Measurements from ENCODE around the gene ERI3.

Gene ERI3

DNA sequence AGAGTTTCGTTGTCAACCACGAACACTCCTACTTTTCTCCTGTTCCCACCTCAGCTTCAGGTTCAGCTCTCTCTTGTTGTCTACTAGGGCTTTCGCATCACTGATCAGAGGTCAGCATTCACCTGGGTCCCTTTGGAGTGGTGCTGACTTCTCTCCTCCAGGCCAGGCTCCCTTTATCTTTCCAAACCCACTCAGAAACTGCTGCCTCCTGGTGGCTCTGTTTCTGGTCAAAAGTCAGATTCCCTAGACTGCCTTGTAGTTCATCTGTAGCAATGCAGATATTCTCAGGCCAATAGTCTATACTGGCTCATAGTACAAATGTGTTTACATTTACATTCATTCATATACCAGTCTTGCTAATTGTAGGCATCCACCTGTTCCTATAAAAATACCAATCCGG lies 6.4 kb upstream of the ERI3 start:
- no peaks in the 10 kb centered on the region for H3K9me3 ChIP-seq (ENCODE audit: insufficient read depth, low read depth, low read length)
- H3K36me3 ChIP-seq (ENCODE audit: insufficient read depth, low read length) = no peaks in the 10 kb centered on the region
- H3K9ac ChIP-seq (ENCODE audit: low read depth, low read length, poor library complexity, severe bottlenecking) = no peak overlapping the region
- TF ChIP-seq, protein P1, sequence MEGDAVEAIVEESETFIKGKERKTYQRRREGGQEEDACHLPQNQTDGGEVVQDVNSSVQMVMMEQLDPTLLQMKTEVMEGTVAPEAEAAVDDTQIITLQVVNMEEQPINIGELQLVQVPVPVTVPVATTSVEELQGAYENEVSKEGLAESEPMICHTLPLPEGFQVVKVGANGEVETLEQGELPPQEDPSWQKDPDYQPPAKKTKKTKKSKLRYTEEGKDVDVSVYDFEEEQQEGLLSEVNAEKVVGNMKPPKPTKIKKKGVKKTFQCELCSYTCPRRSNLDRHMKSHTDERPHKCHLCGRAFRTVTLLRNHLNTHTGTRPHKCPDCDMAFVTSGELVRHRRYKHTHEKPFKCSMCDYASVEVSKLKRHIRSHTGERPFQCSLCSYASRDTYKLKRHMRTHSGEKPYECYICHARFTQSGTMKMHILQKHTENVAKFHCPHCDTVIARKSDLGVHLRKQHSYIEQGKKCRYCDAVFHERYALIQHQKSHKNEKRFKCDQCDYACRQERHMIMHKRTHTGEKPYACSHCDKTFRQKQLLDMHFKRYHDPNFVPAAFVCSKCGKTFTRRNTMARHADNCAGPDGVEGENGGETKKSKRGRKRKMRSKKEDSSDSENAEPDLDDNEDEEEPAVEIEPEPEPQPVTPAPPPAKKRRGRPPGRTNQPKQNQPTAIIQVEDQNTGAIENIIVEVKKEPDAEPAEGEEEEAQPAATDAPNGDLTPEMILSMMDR (conservative IDR thresholded peaks at IDR 0.05; ENCODE audit: low read length) = peak; percentile 36
- TF ChIP-seq EZH2phosphoT487 (IDR thresholded peaks at IDR 0.05; ENCODE audit: borderline replicate concordance) = no peak
- H3K27me3 ChIP-seq (ENCODE audit: insufficient read depth, low read length, poor library complexity, severe bottlenecking) = no peaks in the 10 kb centered on the region
- H4K20me1 ChIP-seq (ENCODE audit: insufficient read depth, low read length, poor library complexity, severe bottlenecking) = no peaks in the 10 kb centered on the region
- no peaks in the 10 kb centered on the region for H3F3A ChIP-seq (ENCODE audit: low read depth)
- no peaks in the 10 kb centered on the region for H3K79me2 ChIP-seq (ENCODE audit: insufficient read depth, low read length)
- H2AFZ ChIP-seq (ENCODE audit: low read length) = no peak overlapping the region
- H3K4me2 ChIP-seq (ENCODE audit: low read depth, low read length, poor library complexity, severe bottlenecking) = no peak overlapping the region
- no peaks in the 10 kb centered on the region for H3K9me2 ChIP-seq (replicated peaks; ENCODE audit: low read depth, low read length)
- no peak overlapping the region for H3K4me3 ChIP-seq (ENCODE audit: low read length, poor library complexity, severe bottlenecking)
- H3K4me1 ChIP-seq (ENCODE audit: insufficient read depth, low read length, poor library complexity, severe bottlenecking) = no peaks in the 10 kb centered on the region

DNA sequence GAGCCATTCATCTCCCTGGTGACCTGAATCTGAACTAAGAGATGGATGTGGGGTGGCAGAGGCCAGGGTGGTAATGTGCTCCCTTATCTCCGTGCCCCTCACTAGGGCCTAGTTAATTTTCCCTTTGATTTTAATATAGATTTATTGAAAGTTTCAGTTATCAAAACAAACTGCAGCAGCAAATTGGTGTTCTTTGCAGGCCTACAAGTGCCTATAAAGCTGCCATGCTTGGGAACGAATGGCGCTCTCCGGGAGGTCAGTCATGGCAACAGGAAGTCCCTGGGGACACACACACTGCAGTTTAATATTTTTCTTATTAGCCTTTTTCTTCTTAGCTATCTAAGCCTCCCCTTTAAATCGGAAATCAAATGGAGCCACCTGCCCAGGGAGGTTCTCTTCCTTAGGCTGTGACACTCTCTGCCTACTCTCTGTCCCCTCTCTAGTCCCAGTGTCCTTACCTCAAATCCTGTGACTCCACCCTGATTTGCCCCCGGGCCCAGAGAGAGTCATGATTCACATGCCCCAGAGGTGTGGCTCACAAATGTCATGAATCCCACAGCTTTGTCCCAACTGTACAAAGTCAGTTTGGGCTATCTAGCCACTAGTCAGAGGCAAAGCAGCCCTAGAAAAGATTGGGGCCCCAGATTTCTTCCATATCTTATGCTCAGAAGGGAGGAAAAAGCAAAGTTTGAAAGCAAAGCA lies 4.3 kb upstream of the ERI3 start:
- no peaks in the 10 kb centered on the region for H3K9me3 ChIP-seq (ENCODE audit: insufficient read depth, low read depth, low read length)
- no peak overlapping the region for H2AFZ ChIP-seq (ENCODE audit: low read length)
- H3F3A ChIP-seq (ENCODE audit: low read depth) = no peaks in the 10 kb centered on the region
- H4K20me1 ChIP-seq (ENCODE audit: insufficient read depth, low read length, poor library complexity, severe bottlenecking) = peaks cover 4% of the 10 kb centered on the region
- H3K4me1 ChIP-seq (ENCODE audit: insufficient read depth, low read length, poor library complexity, severe bottlenecking) = peaks cover 3% of the 10 kb centered on the region
- H3K36me3 ChIP-seq (ENCODE audit: insufficient read depth, low read length) = no peaks in the 10 kb centered on the region
- peaks cover 7% of the 10 kb centered on the region for H3K79me2 ChIP-seq (ENCODE audit: insufficient read depth, low read length)
- no peaks in the 10 kb centered on the region for H3K9me2 ChIP-seq (replicated peaks; ENCODE audit: low read depth, low read length)
- H3K4me2 ChIP-seq (ENCODE audit: low read depth, low read length, poor library complexity, severe bottlenecking) = no peak overlapping the region
- TF ChIP-seq EZH2phosphoT487 (IDR thresholded peaks at IDR 0.05; ENCODE audit: borderline replicate concordance) = no peak
- TF ChIP-seq, protein P1 (conservative IDR thresholded peaks at IDR 0.05; ENCODE audit: low read length) = no peak
- H3K4me3 ChIP-seq (ENCODE audit: low read length, poor library complexity, severe bottlenecking) = no peak overlapping the region
- H3K27me3 ChIP-seq (ENCODE audit: insufficient read depth, low read length, poor library complexity, severe bottlenecking) = no peaks in the 10 kb centered on the region
- no peak overlapping the region for H3K9ac ChIP-seq (ENCODE audit: low read depth, low read length, poor library complexity, severe bottlenecking)

DNA sequence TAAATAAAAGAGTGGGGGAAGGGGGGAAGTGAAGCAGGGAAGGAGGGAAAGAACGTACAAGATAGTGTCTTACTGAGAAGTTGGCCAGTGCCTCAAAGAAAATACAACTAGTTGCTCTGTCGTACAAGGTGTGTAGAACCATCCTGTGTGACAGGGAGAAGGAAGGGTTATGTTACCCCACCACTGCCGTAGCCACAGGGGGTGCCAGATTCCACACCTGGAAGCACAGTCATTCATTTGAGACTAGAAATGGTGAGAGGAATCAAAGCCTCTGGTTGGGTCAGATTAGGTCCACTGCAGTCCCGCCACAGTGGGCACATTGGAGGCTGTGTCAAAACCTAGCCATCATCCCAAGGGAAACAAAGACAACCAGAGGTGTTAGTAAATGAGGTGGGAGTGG lies 2.7 kb upstream of the ERI3 start:
- H3K79me2 ChIP-seq (ENCODE audit: insufficient read depth, low read length) = peaks cover 23% of the 10 kb centered on the region
- no peak overlapping the region for H3K4me3 ChIP-seq (ENCODE audit: low read length, poor library complexity, severe bottlenecking)
- peaks cover 19% of the 10 kb centered on the region for H3K4me1 ChIP-seq (ENCODE audit: insufficient read depth, low read length, poor library complexity, severe bottlenecking)
- peaks cover 10% of the 10 kb centered on the region for H4K20me1 ChIP-seq (ENCODE audit: insufficient read depth, low read length, poor library complexity, severe bottlenecking)
- H3K9me3 ChIP-seq (ENCODE audit: insufficient read depth, low read depth, low read length) = no peaks in the 10 kb centered on the region
- no peak for TF ChIP-seq EZH2phosphoT487 (IDR thresholded peaks at IDR 0.05; ENCODE audit: borderline replicate concordance)
- TF ChIP-seq, protein P1 (conservative IDR thresholded peaks at IDR 0.05; ENCODE audit: low read length) = no peak
- no peaks in the 10 kb centered on the region for H3F3A ChIP-seq (ENCODE audit: low read depth)
- no peak overlapping the region for H3K4me2 ChIP-seq (ENCODE audit: low read depth, low read length, poor library complexity, severe bottlenecking)
- no peaks in the 10 kb centered on the region for H3K9me2 ChIP-seq (replicated peaks; ENCODE audit: low read depth, low read length)
- H3K36me3 ChIP-seq (ENCODE audit: insufficient read depth, low read length) = no peaks in the 10 kb centered on the region
- no peak overlapping the region for H2AFZ ChIP-seq (ENCODE audit: low read length)
- no peak overlapping the region for H3K9ac ChIP-seq (ENCODE audit: low read depth, low read length, poor library complexity, severe bottlenecking)
- H3K27me3 ChIP-seq (ENCODE audit: insufficient read depth, low read length, poor library complexity, severe bottlenecking) = no peaks in the 10 kb centered on the region
